GM12874 (cell line): ENCODE results near the gene C5orf63.

ENCODE experiments used
- TF ChIP-seq, protein P1 (sequence below): IDR thresholded peaks from 2 replicates; pipeline ENCODE4 v1.5.1; 2011; ENCODE audit warnings: low read depth, mild to moderate bottlenecking, control low read depth, low read length, moderate library complexity; ENCODE audit not compliant: insufficient read depth

The C5orf63 gene

GRCh38 chr5:127072861-127073846 lies at the start of gene C5orf63:
Gene C5orf63, minus strand, starts transcription at chr5:127073502. Its CDS starts 14,507 bp downstream, at chr5:127058995.
- TF ChIP-seq, protein P1, sequence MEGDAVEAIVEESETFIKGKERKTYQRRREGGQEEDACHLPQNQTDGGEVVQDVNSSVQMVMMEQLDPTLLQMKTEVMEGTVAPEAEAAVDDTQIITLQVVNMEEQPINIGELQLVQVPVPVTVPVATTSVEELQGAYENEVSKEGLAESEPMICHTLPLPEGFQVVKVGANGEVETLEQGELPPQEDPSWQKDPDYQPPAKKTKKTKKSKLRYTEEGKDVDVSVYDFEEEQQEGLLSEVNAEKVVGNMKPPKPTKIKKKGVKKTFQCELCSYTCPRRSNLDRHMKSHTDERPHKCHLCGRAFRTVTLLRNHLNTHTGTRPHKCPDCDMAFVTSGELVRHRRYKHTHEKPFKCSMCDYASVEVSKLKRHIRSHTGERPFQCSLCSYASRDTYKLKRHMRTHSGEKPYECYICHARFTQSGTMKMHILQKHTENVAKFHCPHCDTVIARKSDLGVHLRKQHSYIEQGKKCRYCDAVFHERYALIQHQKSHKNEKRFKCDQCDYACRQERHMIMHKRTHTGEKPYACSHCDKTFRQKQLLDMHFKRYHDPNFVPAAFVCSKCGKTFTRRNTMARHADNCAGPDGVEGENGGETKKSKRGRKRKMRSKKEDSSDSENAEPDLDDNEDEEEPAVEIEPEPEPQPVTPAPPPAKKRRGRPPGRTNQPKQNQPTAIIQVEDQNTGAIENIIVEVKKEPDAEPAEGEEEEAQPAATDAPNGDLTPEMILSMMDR: no peak

DNA sequence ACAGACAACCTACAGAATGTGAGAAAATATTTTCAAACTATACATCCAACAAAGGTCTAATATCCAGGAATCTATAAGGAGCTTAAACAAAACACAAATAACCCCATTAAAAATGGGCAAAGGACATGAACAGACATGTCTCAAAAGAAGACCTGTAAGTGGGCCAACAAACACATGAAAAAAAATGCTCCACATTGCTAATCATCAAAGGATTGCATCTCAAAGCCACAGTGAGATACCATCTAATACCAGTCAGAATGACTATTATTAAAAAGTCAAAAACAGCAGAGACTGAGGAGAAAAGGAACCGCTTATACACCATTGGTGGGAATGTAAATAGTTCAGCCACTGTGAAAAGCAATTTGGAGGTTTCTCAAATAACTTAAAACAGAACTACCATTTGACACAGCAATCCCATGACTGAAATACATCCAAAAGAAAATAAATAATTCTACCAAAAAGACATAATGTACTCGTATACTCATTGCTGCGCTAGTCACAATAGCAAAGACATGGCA lies 39.1 kb upstream of the C5orf63 start:
- TF ChIP-seq, protein P1: no peak

DNA sequence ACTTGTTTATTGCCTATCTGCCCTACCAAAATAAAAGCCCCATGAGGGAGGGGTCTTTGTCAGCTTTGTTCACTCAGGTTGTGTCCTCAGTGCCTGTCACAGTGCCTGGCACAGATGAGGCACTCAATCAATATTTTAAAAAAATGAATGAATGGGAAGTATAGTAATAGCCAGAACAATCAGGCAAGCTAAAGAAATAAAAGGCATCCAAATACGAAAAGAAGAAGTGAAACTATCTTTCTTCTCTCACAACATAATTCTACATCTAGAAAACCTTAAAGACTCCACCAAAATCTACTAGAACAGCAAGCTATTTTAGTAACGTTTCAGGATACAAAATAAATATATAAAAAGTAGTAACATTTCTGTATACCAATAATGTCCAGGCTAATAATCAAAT lies 37.8 kb upstream of the C5orf63 start:
- TF ChIP-seq, protein P1: no peak

DNA sequence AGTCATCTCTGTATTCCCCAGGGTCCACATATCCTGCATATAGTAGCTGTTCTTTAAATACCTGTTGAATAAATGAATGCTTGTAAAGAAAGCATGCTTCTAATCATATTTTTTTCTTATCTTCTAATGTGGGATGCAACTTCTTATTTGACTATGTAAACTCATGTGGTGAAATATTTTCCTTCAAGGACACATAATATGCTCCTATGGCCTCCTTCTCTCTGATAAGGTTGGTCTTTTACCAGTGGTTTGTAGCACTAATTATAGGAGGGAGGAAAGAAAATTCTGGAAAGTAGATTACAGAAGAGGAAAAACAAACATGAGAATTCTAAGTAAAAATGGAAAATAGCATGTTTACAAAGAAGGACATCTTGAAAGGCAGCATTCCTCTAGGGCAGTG lies 28.6 kb upstream of the C5orf63 start:
- TF ChIP-seq, protein P1: no peak

DNA sequence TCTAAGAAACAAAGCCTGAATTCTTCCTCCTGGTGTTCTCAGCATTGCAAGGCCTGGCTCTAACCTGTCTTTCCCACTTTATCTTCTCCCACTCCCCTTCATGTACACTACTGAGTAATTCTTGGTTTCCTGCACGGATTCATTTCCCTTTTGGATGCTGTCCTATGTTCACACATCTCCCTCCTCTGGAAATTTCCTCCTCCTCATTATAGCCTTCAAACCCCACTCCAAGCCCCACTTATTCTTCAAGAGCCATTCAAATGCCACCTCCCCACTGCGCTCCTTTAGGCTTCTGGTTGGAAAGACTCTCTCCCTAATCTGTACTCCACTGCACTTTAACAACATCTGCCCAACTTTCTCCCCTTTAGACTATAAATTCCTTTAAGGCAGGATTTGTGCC lies 28.2 kb upstream of the C5orf63 start:
- TF ChIP-seq, protein P1: no peak

GRCh38 chr5:127098241-127098640 lies 24.9 kb upstream of the C5orf63 start:
- TF ChIP-seq, protein P1: no peak

- TF ChIP-seq, protein P1: no peak
These were observed 24.0 kb upstream of the C5orf63 start for GRCh38 chr5:127097278-127097677.
